ENCODE results near the gene RSL1D1.

The RSL1D1 gene

DNA sequence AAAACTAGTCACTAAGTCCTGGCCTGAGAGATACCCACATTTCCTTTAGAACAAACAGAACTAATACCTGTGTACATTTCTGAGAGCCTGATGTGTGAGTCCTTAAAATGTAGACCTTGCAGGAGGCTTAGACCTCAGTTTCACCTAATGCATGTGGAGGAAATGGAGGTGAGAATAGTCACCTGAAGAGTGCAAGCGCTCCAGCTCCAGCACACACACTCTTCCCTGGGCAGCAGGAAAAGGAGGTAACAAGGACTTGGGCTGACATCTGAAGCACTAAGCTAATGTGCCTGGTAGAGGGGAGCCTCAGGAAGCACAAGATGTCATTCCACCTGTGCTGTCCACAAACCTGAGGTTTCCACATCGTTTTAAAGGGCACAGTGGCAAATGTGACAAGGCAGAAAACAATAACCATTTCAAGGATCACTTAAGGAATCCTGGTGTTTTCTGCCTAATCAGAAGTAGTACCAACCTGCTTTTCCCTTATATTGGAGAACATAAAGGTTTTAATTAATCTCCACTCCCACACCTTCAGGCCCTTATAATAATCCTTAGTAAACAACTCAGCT, 17.2 kb upstream of the RSL1D1 start:
- Histone ChIP-seq H3K4me1 (ENCODE audit: control insufficient read depth in 1 of 2, insufficient read depth in 1 of 2, low read depth in 1 of 2, low read length in 1 of 2) (no peaks in the 10 kb centered on the region), H3K9me3 (no peaks in the 10 kb centered on the region), H3K36me3 (peaks cover 21% of the 10 kb centered on the region), H3K27ac (no peak overlapping the region), H3K4me3 (ENCODE audit: low read depth in 1 of 2, low read length in 1 of 2) (no peak overlapping the region), H3K27me3 (no peaks in the 10 kb centered on the region)
- TF ChIP-seq CTCF (IDR thresholded peaks at IDR 0.05): no peak

GRCh38 chr16:11862489-11862888, 11.1 kb upstream of the RSL1D1 start:
- H3K36me3 ChIP-seq: no peaks in the 10 kb centered on the region
- no peak for TF ChIP-seq CTCF (IDR thresholded peaks at IDR 0.05)
- no peaks in the 10 kb centered on the region for H3K27me3 ChIP-seq
- H3K4me3 ChIP-seq (ENCODE audit: low read depth in 1 of 2, low read length in 1 of 2): no peak overlapping the region
- no peaks in the 10 kb centered on the region for H3K4me1 ChIP-seq (ENCODE audit: control insufficient read depth in 1 of 2, insufficient read depth in 1 of 2, low read depth in 1 of 2, low read length in 1 of 2)
- no peaks in the 10 kb centered on the region for H3K9me3 ChIP-seq
- H3K27ac ChIP-seq: no peak overlapping the region

GRCh38 chr16:11857161-11857560, 5.8 kb upstream of the RSL1D1 start:
- Histone ChIP-seq H3K27me3 (no peaks in the 10 kb centered on the region), H3K4me3 (ENCODE audit: low read depth in 1 of 2, low read length in 1 of 2) (no peak overlapping the region), H3K4me1 (ENCODE audit: control insufficient read depth in 1 of 2, insufficient read depth in 1 of 2, low read depth in 1 of 2, low read length in 1 of 2) (peaks cover 4 to 6% of the 10 kb centered on the region in 2 experiments), H3K36me3 (no peaks in the 10 kb centered on the region), H3K9me3 (no peaks in the 10 kb centered on the region), H3K27ac (no peak overlapping the region)
- TF ChIP-seq CTCF (IDR thresholded peaks at IDR 0.05): no peak

DNA sequence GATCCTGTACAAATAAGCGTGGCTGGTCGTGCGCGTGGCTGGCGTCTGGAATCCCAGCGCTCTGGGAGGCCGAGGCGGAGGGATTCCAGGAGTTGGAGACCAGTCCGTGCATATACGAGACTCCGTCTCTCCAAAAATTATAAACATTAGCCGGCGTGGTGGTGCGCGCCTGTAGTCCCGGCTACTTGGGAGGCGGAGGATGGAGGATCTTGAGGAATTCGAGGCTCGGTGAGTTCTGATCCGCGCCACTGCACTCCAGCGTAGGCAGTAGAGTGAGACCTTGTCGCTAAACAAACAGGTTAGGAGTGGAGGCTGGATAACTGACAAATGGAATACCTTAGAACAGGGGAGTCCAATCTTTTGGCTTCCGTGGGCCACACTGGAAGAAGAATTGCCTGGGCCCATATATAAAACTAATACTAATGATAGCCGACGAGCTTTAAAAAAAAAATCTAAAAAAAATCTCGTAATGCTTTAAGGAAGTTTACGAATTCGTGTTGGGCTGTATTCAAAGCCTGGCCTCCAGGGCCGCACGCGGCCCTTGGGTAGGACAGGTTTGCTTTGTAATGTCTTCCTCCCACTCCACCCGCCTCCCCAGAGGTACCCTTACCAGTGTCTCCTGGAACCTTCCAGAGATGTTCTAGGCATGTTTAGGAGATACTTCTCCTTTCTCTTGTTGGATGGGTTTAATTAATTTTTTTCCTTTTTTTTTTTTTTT, 909 bp upstream of the RSL1D1 start:
- peak overlapping the region; percentile 77 to 95 for H3K4me3 ChIP-seq (ENCODE audit: low read depth in 1 of 2, low read length in 1 of 2)
- no peaks in the 10 kb centered on the region for H3K27me3 ChIP-seq
- TF ChIP-seq CTCF (IDR thresholded peaks at IDR 0.05): no peak
- peak overlapping the region; percentile 87 for H3K27ac ChIP-seq
- no peaks in the 10 kb centered on the region for H3K9me3 ChIP-seq
- H3K36me3 ChIP-seq: no peaks in the 10 kb centered on the region
- H3K4me1 ChIP-seq (ENCODE audit: control insufficient read depth in 1 of 2, insufficient read depth in 1 of 2, low read depth in 1 of 2, low read length in 1 of 2): peaks cover 22 to 23% of the 10 kb centered on the region in 2 experiments

DNA sequence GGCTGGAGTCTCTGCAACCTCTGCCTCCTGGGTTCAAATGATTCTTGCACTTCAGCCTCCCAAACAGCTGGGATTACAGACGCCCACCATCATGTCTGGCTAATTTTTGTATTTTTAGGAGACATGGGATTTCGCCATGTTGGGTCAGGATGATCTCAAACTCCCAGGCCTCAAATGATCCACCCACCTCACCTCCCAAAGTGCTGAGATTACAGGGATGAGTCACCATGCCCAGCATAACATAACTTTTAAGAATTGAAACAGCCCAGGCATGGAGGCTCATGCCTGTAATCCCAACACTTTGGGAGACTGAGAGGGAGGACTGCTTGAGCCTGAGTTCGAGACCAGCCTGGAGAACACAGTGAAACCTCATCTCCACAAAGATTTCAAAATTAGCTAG, 2.5 kb downstream of the RSL1D1 start:
- TF ChIP-seq CTCF (IDR thresholded peaks at IDR 0.05): no peak
- Histone ChIP-seq H3K27ac (no peak overlapping the region), H3K4me3 (ENCODE audit: low read depth in 1 of 2, low read length in 1 of 2) (no peak overlapping the region), H3K27me3 (no peaks in the 10 kb centered on the region), H3K4me1 (ENCODE audit: control insufficient read depth in 1 of 2, insufficient read depth in 1 of 2, low read depth in 1 of 2, low read length in 1 of 2) (peaks cover 22 to 23% of the 10 kb centered on the region in 2 experiments), H3K36me3 (peaks cover 28% of the 10 kb centered on the region), H3K9me3 (no peaks in the 10 kb centered on the region)
